Activated naive CD4-positive, alpha-beta T cell treated with anti-CD3 and anti-CD28 coated beads, Interleukin-2, amount 10 ng/mL, durations not matched to agents 7 days and 5 days (primary cell): ENCODE data around the gene RBM17.

Experiments used
- CTCF ChIA-PET: fragments of 350-600 bp; sonication (Branson Sonifier 250); formaldehyde crosslinking; loops from one replicate; lab custom pipeline; 2021; ENCODE audit warnings: antibody characterized with exemption; lab: Charles Lee
- DNase-seq: peaks from one replicate; pipeline ENCODE4 v3.0.0-alpha.2; 2020
- H3K27ac Mint-ChIP-seq: one replicate; pipeline ENCODE4 v1.8.0; 2021; ENCODE audit warnings: mild to moderate bottlenecking, moderate library complexity, mixed read lengths
- H3K27me3 Mint-ChIP-seq: one replicate; pipeline ENCODE4 v1.8.0; 2021; ENCODE audit warnings: mild to moderate bottlenecking, mixed read lengths
- H3K36me3 Mint-ChIP-seq: one replicate; pipeline ENCODE4 v1.8.0; 2021; ENCODE audit warnings: mixed read lengths
- H3K4me1 Mint-ChIP-seq: one replicate; pipeline ENCODE4 v1.8.0; 2021; ENCODE audit warnings: mixed read lengths
- H3K4me3 Mint-ChIP-seq: one replicate; pipeline ENCODE4 v1.8.0; 2021; ENCODE audit warnings: mild to moderate bottlenecking, moderate library complexity, mixed read lengths
- H3K9me3 Mint-ChIP-seq: one replicate; pipeline ENCODE4 v1.8.0; 2021; ENCODE audit warnings: mixed read lengths

The RBM17 gene

GRCh38 chr10:6050801-6051445 is 37.9 kb upstream of the RBM17 start:
- peaks cover 63% of the 10 kb centered on the region for H3K36me3 Mint-ChIP-seq
- CTCF ChIA-PET: interaction anchor here (0.6 to 4.6 kb wide), 11 partner anchors 11 to 181 kb away, joined by 3 to 47 read pairs (median 5); partner anchors contain the start of genes IL2RA and PFKFB3

GRCh38 chr10:6052247-6053221 is 36.3 kb upstream of the RBM17 start:
- CTCF ChIA-PET: interaction anchor here (1.4 to 4.6 kb wide), 6 partner anchors 9 to 39 kb away, joined by 4 to 47 read pairs (median 14); partner anchors contain the start of gene IL2RA
- H3K27ac Mint-ChIP-seq: peak overlapping the region; percentile 99
- H3K4me3 Mint-ChIP-seq: peak overlapping the region; percentile 66
- peaks cover 64% of the 10 kb centered on the region for H3K36me3 Mint-ChIP-seq
- peaks cover 86% of the 10 kb centered on the region for H3K4me1 Mint-ChIP-seq
- H3K9me3 Mint-ChIP-seq: no peaks in the 10 kb centered on the region
- no peaks in the 10 kb centered on the region for H3K27me3 Mint-ChIP-seq
- peak; percentile 75 for DNase-seq

More at GRCh38 chr10:6050801-6051445, 37.9 kb upstream of the RBM17 start:
- H3K4me3 Mint-ChIP-seq: peak overlapping the region; percentile 87
- no peaks in the 10 kb centered on the region for H3K27me3 Mint-ChIP-seq
- H3K4me1 Mint-ChIP-seq: peaks cover 86% of the 10 kb centered on the region
- DNase-seq: peak; percentile 97
- H3K27ac Mint-ChIP-seq: peak overlapping the region; percentile 99
- no peaks in the 10 kb centered on the region for H3K9me3 Mint-ChIP-seq

- CTCF ChIA-PET: interaction anchor here (1.5 to 3.0 kb wide), 2 partner anchors 9 to 34 kb away, joined by 12 to 17 read pairs; partner anchors contain the start of gene IL2RA
- peaks cover 65% of the 10 kb centered on the region for H3K36me3 Mint-ChIP-seq
- no peaks in the 10 kb centered on the region for H3K9me3 Mint-ChIP-seq
- H3K27ac Mint-ChIP-seq: peak overlapping the region; percentile 99
- H3K4me3 Mint-ChIP-seq: peak overlapping the region; percentile 66
- H3K27me3 Mint-ChIP-seq: no peaks in the 10 kb centered on the region
- H3K4me1 Mint-ChIP-seq: peaks cover 88% of the 10 kb centered on the region
- DNase-seq: no peak
Observed at GRCh38 chr10:6053303-6053702, 35.5 kb upstream of the RBM17 start.

DNA sequence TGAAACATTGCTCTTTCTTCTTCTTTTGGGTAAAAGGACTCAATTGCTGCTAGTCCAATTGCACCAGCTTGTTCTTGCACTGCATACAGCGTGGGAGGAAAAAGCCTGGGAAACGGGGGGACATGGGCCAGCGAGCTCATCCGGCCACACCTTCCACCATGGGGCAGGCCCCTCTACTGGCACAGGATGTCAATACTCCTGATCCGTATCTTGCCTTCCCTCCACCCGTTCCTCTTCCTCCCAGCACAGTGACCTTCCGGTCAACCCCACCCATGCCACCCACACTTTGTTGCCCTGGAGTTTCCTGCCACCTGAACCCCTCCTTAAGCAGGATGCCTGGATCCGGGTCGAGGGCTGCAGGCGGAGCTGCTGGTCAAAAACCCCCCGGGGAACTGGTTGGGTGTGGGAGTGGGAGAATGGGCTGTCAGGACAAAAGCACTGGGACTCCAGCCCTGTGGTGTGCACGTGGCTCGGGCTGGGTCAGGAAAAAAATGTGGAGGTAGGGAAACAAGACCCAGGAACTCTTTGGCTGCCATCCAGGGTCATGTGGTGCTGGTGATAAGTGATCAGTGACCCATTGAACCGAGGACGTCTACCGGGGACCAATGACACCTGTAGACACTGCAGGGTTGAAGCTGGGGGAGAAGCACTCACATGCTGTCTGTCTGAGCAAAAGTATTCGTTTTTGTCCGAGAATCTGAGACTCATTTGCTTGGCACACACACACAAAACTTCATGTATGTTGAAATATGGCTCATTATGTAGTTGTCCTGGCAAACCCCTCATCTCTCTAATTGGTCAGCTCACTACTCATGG is 34.8 kb upstream of the RBM17 start:
- no peaks in the 10 kb centered on the region for H3K27me3 Mint-ChIP-seq
- peak overlapping the region; percentile 91 for H3K27ac Mint-ChIP-seq
- CTCF ChIA-PET: interaction anchor here (1.4 to 3.0 kb wide), 3 partner anchors 8 to 33 kb away, joined by 5 to 17 read pairs (median 12); partner anchors contain the start of gene IL2RA
- H3K4me1 Mint-ChIP-seq: peaks cover 88% of the 10 kb centered on the region
- peak overlapping the region; percentile 66 for H3K4me3 Mint-ChIP-seq
- H3K36me3 Mint-ChIP-seq: peaks cover 65% of the 10 kb centered on the region
- DNase-seq: no peak
- no peaks in the 10 kb centered on the region for H3K9me3 Mint-ChIP-seq

DNA sequence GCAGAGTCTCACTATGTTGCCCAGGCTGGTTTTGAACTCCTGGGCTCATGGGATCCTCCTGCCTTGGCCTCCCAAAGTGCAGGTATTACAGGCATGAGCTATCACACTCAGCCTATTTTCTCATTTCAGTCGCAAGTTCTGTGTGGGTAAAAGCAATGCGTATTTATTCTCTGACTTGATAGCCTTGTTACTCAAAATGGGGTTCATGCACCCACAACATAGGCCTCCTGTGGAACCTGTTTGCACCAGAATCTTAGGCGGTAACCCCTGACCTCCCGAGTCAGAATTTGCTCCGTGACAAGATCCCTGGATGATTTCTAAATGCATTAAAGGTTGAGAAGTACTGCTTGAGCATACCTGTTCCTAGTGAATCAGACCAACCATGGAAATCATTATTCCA is 34.0 kb upstream of the RBM17 start:
- DNase-seq: no peak
- Mint-ChIP-seq H3K4me3 (peak overlapping the region; percentile 66), H3K36me3 (peaks cover 67% of the 10 kb centered on the region), H3K9me3 (no peaks in the 10 kb centered on the region), H3K27me3 (no peaks in the 10 kb centered on the region), H3K4me1 (peaks cover 88% of the 10 kb centered on the region), H3K27ac (peak overlapping the region; percentile 91)
- CTCF ChIA-PET: interaction anchor here (1.4 kb wide), 1 partner anchor 13 kb away, joined by 5 read pairs; no protein-coding TSS in a partner anchor

GRCh38 chr10:6055929-6056328 is 32.9 kb upstream of the RBM17 start:
- H3K27ac Mint-ChIP-seq: peak overlapping the region; percentile 56
- H3K9me3 Mint-ChIP-seq: no peaks in the 10 kb centered on the region
- H3K4me3 Mint-ChIP-seq: peak overlapping the region; percentile 56
- H3K36me3 Mint-ChIP-seq: peaks cover 70% of the 10 kb centered on the region
- no peak for DNase-seq
- H3K4me1 Mint-ChIP-seq: peaks cover 82% of the 10 kb centered on the region
- CTCF ChIA-PET: interaction anchor here (1.6 kb wide), 1 partner anchor 31 kb away, joined by 7 read pairs; no protein-coding TSS in a partner anchor
- H3K27me3 Mint-ChIP-seq: no peaks in the 10 kb centered on the region

GRCh38 chr10:6056411-6057135 is 32.3 kb upstream of the RBM17 start:
- DNase-seq: no peak
- no peaks in the 10 kb centered on the region for H3K27me3 Mint-ChIP-seq
- H3K9me3 Mint-ChIP-seq: no peaks in the 10 kb centered on the region
- peaks cover 78% of the 10 kb centered on the region for H3K4me1 Mint-ChIP-seq
- H3K27ac Mint-ChIP-seq: peak overlapping the region; percentile 76
- peak overlapping the region; percentile 81 for H3K4me3 Mint-ChIP-seq
- CTCF ChIA-PET: interaction anchor here (1.6 to 2.3 kb wide), 2 partner anchors 10 to 30 kb away, joined by 6 to 7 read pairs; no protein-coding TSS in a partner anchor
- H3K36me3 Mint-ChIP-seq: peaks cover 72% of the 10 kb centered on the region

GRCh38 chr10:6058682-6059475 is 30.0 kb upstream of the RBM17 start:
- Mint-ChIP-seq H3K27me3 (no peaks in the 10 kb centered on the region), H3K36me3 (peaks cover 64% of the 10 kb centered on the region), H3K9me3 (no peaks in the 10 kb centered on the region), H3K27ac (peak overlapping the region; percentile 76), H3K4me1 (peaks cover 68% of the 10 kb centered on the region), H3K4me3 (peak overlapping the region; percentile 81)
- CTCF ChIA-PET: interaction anchor here (0.7 to 2.3 kb wide), 6 partner anchors 8 to 31 kb away, joined by 3 to 12 read pairs (median 3); no protein-coding TSS in a partner anchor
- no peak for DNase-seq

GRCh38 chr10:6059506-6059905 is 29.3 kb upstream of the RBM17 start:
- DNase-seq: no peak
- Mint-ChIP-seq H3K4me1 (peaks cover 68% of the 10 kb centered on the region), H3K27ac (peak overlapping the region; percentile 76), H3K4me3 (peak overlapping the region; percentile 81), H3K27me3 (no peaks in the 10 kb centered on the region), H3K9me3 (peaks cover under 1% of the 10 kb centered on the region), H3K36me3 (peaks cover 57% of the 10 kb centered on the region)
- CTCF ChIA-PET: no interaction called here

GRCh38 chr10:6061056-6061455 is 27.8 kb upstream of the RBM17 start:
- H3K9me3 Mint-ChIP-seq: peaks cover 4% of the 10 kb centered on the region
- peak overlapping the region; percentile 95 for H3K27ac Mint-ChIP-seq
- H3K36me3 Mint-ChIP-seq: peaks cover 47% of the 10 kb centered on the region
- CTCF ChIA-PET: interaction anchor here (1.5 to 4.1 kb wide), 3 partner anchors 9 to 26 kb away, joined by 3 to 25 read pairs (median 17); no protein-coding TSS in a partner anchor
- no peaks in the 10 kb centered on the region for H3K27me3 Mint-ChIP-seq
- peak; percentile 45 for DNase-seq
- H3K4me3 Mint-ChIP-seq: peak overlapping the region; percentile 81
- H3K4me1 Mint-ChIP-seq: peaks cover 73% of the 10 kb centered on the region

- H3K9me3 Mint-ChIP-seq: peaks cover 4% of the 10 kb centered on the region
- DNase-seq: peak; percentile 75
- CTCF ChIA-PET: interaction anchor here (0.6 to 4.1 kb wide), 6 partner anchors 9 to 174 kb away, joined by 3 to 25 read pairs (median 4); no protein-coding TSS in a partner anchor
- H3K4me1 Mint-ChIP-seq: peaks cover 74% of the 10 kb centered on the region
- peak within 1 kb of the TSS; percentile 81 for H3K4me3 Mint-ChIP-seq
- H3K36me3 Mint-ChIP-seq: peaks cover 36% of the 10 kb centered on the region
- peak within 1 kb of the TSS; percentile 95 for H3K27ac Mint-ChIP-seq
- no peaks in the 10 kb centered on the region for H3K27me3 Mint-ChIP-seq
Observed at GRCh38 chr10:6062101-6062771, 26.6 kb upstream of the RBM17 start, which contains the start of gene IL2RA. Gene IL2RA, minus strand, starts transcription at chr10:6062367. Its CDS starts 216 bp downstream, at chr10:6062151.
